Astrocyte of the cerebellum (primary cell): ENCODE results near the gene RNF144A.

Experiments
- DNase-seq: peaks from one replicate; pipeline ENCODE4 v3.0.0-alpha.2; 2011; ENCODE audit warnings: low read depth
- H3K4me3 ChIP-seq: 2 replicates; pipeline ENCODE4 v1.5.1; 2011; ENCODE audit warnings: mild to moderate bottlenecking, low read depth, low read length, moderate library complexity
- CTCF ChIP-seq: IDR thresholded peaks from 2 replicates; pipeline ENCODE4 v1.5.1; 2012; ENCODE audit warnings: low read length, low read depth, moderate library complexity, mild to moderate bottlenecking; ENCODE audit errors: missing control alignments
- in situ Hi-C: cut with HindIII; loops from 2 replicates; pipeline ENCODE4 v1.10.0; 2017; ENCODE audit warnings: low sequenced_read_pairs

RNF144A gene

GRCh38 chr2:7089898-7090510 is 172.8 kb downstream of the RNF144A start:
- H3K4me3 ChIP-seq: no peak overlapping the region
- DNase-seq: no peak
- TF ChIP-seq CTCF: no peak
- in situ Hi-C loops: no loop called here

GRCh38 chr2:7093376-7093775 is 176.2 kb downstream of the RNF144A start:
- in situ Hi-C loops: no loop called here
- TF ChIP-seq CTCF: no peak
- no peak overlapping the region for H3K4me3 ChIP-seq
- DNase-seq: no peak
